SKM-1 treated with dmso at 0.1 percent for 144 hours (cell line): Measurements from ENCODE around the gene MEIS2.

Experiments
- DNase-seq: peaks from one replicate; lab custom pipeline; 2025; ENCODE audit not compliant: unreplicated experiment; lab: John Stamatoyannopoulos, UW

MEIS2 gene

GRCh38 chr15:37041836-37042235, 58.5 kb downstream of the MEIS2 start:
- no peak for DNase-seq

- no peak for DNase-seq
Measured at GRCh38 chr15:37041042-37041441, 59.3 kb downstream of the MEIS2 start.

GRCh38 chr15:37040072-37040742, 60.1 kb downstream of the MEIS2 start:
- DNase-seq: no peak

GRCh38 chr15:37038716-37039106, 61.6 kb downstream of the MEIS2 start:
- no peak for DNase-seq

- DNase-seq: no peak
Measured at GRCh38 chr15:37037850-37038715, 62.3 kb downstream of the MEIS2 start.

GRCh38 chr15:37037071-37037655, 63.2 kb downstream of the MEIS2 start:
- no peak for DNase-seq

GRCh38 chr15:37034835-37035748, 65.3 kb downstream of the MEIS2 start:
- DNase-seq: no peak

- no peak for DNase-seq
Measured at GRCh38 chr15:37034392-37034791, 66.0 kb downstream of the MEIS2 start.

- DNase-seq: no peak
Measured at GRCh38 chr15:37032091-37032775, 68.1 kb downstream of the MEIS2 start.

- no peak for DNase-seq
Measured at GRCh38 chr15:37031198-37031597, 69.2 kb downstream of the MEIS2 start.

- DNase-seq: no peak
Measured at GRCh38 chr15:37028625-37029296, 71.6 kb downstream of the MEIS2 start.

- DNase-seq: no peak
Measured at GRCh38 chr15:37020852-37021251, 79.5 kb downstream of the MEIS2 start.

GRCh38 chr15:37019479-37020433, 80.6 kb downstream of the MEIS2 start:
- DNase-seq: no peak

GRCh38 chr15:37017031-37017625, 83.2 kb downstream of the MEIS2 start:
- DNase-seq: no peak

GRCh38 chr15:37016231-37016630, 84.1 kb downstream of the MEIS2 start:
- no peak for DNase-seq

- DNase-seq: no peak
Measured at GRCh38 chr15:37015451-37015850, 84.9 kb downstream of the MEIS2 start.

GRCh38 chr15:37015035-37015434, 85.3 kb downstream of the MEIS2 start:
- DNase-seq: no peak

- DNase-seq: no peak
Measured at GRCh38 chr15:37014566-37014965, 85.8 kb downstream of the MEIS2 start.
